HepG2 (cell line): ENCODE measurements around the gene PROS1. TPM values are rescaled to one million over a fixed set of nuclear protein-coding genes. Genes with fewer than 3 reads are reported as not detected.

Experiments
- ATRX ChIP-seq: sonication (generic); formaldehyde crosslinking; IDR thresholded peaks from 2 replicates; pipeline ENCODE4 v1.4.0; 2020; ENCODE audit warnings: missing genetic modification reagents, borderline replicate concordance
- EHMT2 ChIP-seq: fragments of 200-600 bp; sonication (generic); IDR thresholded peaks from 2 replicates; pipeline ENCODE4 v1.7.0; 2017; ENCODE audit warnings: antibody characterized with exemption, low read depth, low read length, borderline replicate concordance
- HNRNPLL ChIP-seq: fragments of 200-400 bp; formaldehyde crosslinking; IDR thresholded peaks from 2 replicates; pipeline ENCODE4 v1.6.1; 2017; ENCODE audit warnings: mild to moderate bottlenecking, low read depth, low read length; ENCODE audit not compliant: poor library complexity, severe bottlenecking
- HOXA5 ChIP-seq: sonication (generic); formaldehyde crosslinking; IDR thresholded peaks from 2 replicates; pipeline ENCODE4 v1.4.0; 2020; ENCODE audit warnings: missing genetic modification reagents
- MTA3 ChIP-seq: sonication (generic); formaldehyde crosslinking; IDR thresholded peaks from 2 replicates; pipeline ENCODE4 v1.4.0; 2020; ENCODE audit warnings: missing genetic modification reagents
- NFYB ChIP-seq: sonication (generic); formaldehyde crosslinking; IDR thresholded peaks from 2 replicates; pipeline ENCODE4 v1.4.0; 2020; ENCODE audit warnings: missing genetic modification reagents
- POLR2AphosphoS2 ChIP-seq: IDR thresholded peaks from 2 replicates; pipeline ENCODE4 v1.6.1; 2011; ENCODE audit warnings: low read depth, low read length, improper control_type of control experiment
- PRMT3 ChIP-seq: sonication (generic); formaldehyde crosslinking; IDR thresholded peaks from 2 replicates; pipeline ENCODE4 v1.8.1; 2022; ENCODE audit warnings: low read depth, mild to moderate bottlenecking, moderate library complexity, missing genetic modification reagents, borderline replicate concordance
- RCOR2 ChIP-seq: IDR thresholded peaks from 2 replicates; pipeline ENCODE4 v1.6.1; 2016; ENCODE audit warnings: missing biosample characterization, missing genetic modification reagents
- SATB2 ChIP-seq: sonication (generic); formaldehyde crosslinking; IDR thresholded peaks from 2 replicates; pipeline ENCODE4 v1.5.0; 2020; ENCODE audit warnings: missing genetic modification reagents
- YEATS4 ChIP-seq: sonication (generic); formaldehyde crosslinking; IDR thresholded peaks from 2 replicates; pipeline ENCODE4 v1.4.0; 2020; ENCODE audit warnings: missing genetic modification reagents, borderline replicate concordance
- ZFAT ChIP-seq: sonication (generic); formaldehyde crosslinking; conservative IDR thresholded peaks from 2 replicates; pipeline ENCODE4 v1.8.1; 2023; ENCODE audit warnings: missing genetic modification reagents, inconsistent platforms
- ZFP36L2 ChIP-seq: sonication (generic); formaldehyde crosslinking; IDR thresholded peaks from 2 replicates; pipeline ENCODE4 v1.4.0; 2020; ENCODE audit warnings: missing genetic modification reagents
- ZNF138 ChIP-seq: sonication (generic); formaldehyde crosslinking; IDR thresholded peaks from 2 replicates; pipeline ENCODE4 v1.5.0; 2020; ENCODE audit warnings: mild to moderate bottlenecking, low read depth, missing genetic modification reagents
- ZNF24 ChIP-seq: fragments of 450-650 bp; IDR thresholded peaks from 2 replicates; pipeline ENCODE4 v1.6.1; 2017; ENCODE audit warnings: antibody characterized with exemption, mild to moderate bottlenecking
- ZNF281 ChIP-seq: sonication (generic); formaldehyde crosslinking; IDR thresholded peaks from 2 replicates; pipeline ENCODE4 v1.4.0; 2020; ENCODE audit warnings: missing genetic modification reagents, borderline replicate concordance
- ZNF414 ChIP-seq: sonication (generic); formaldehyde crosslinking; IDR thresholded peaks from 2 replicates; pipeline ENCODE4 v1.5.0; 2020; ENCODE audit warnings: missing genetic modification reagents
- ZNF432 ChIP-seq: sonication (generic); formaldehyde crosslinking; IDR thresholded peaks from 2 replicates; pipeline ENCODE4 v1.5.0; 2020; ENCODE audit warnings: missing genetic modification reagents, mild to moderate bottlenecking, borderline replicate concordance
- ZSCAN29 ChIP-seq: sonication (generic); formaldehyde crosslinking; conservative IDR thresholded peaks from 2 replicates; pipeline ENCODE4 v1.4.0; 2020; ENCODE audit warnings: mild to moderate bottlenecking, missing genetic modification reagents
- polyA plus RNA-seq, 8 experiments: library from polyadenylated mRNA; depleted of rRNA in 3 of 8; stranded (reverse) in 7 of 8; unstranded in 1 of 8; fragments of >200 nt; fragmentation: Illumina TruSeq in 4 of 8; extraction: Trizol in 4 of 8; gene quantifications; 2 replicates each; pipeline versions ENCODE4 v1.2.1 to v1.2.3, GENCODE V29; 2011 to 2016; ENCODE audit warnings: low read depth in 4 of 8, missing spikeins in 1 of 8, mixed read lengths in 1 of 8; ENCODE audit not compliant: insufficient read depth in 1 of 8
- total RNA-seq, 5 experiments: library from RNA; depleted of rRNA; stranded (reverse); fragments of >200 nt; fragmentation: Illumina TruSeq; extraction: Trizol; gene quantifications; 2 replicates each; pipeline ENCODE4 v1.2.3, GENCODE V29; 2016; ENCODE audit warnings: low read depth in 1 of 5
- TF ChIP-seq, protein P1 (sequence below), 2 experiments: sonication (generic) in 1 of 2; formaldehyde crosslinking in 1 of 2; IDR thresholded peaks; 2 replicates each; pipeline versions ENCODE4 v1.5.1 to v1.6.1; 2011 to 2020; ENCODE audit warnings: borderline replicate concordance in 1 of 2, low read depth in 1 of 2, low read length in 1 of 2, mild to moderate bottlenecking in 1 of 2, missing genetic modification reagents in 1 of 2, moderate library complexity in 1 of 2
- TF ChIP-seq, protein P2 (sequence below): sonication (generic); formaldehyde crosslinking; IDR thresholded peaks from 2 replicates; pipeline ENCODE4 v1.8.1; 2023; ENCODE audit warnings: mild to moderate bottlenecking, inconsistent platforms, moderate library complexity, missing genetic modification reagents, borderline replicate concordance

PROS1 gene
- total and polyA plus RNA-seq, 2 of the 13 experiments (the other 11 are each of a cell fraction or from before 2014, with no cell fraction given), result 63.8 to 76.8 TPM

GRCh38 chr3:93973131-93974126, at the start of gene PROS1 (continued):
- TF ChIP-seq ZNF24 (no peak), ZNF138 (no peak), ZNF432 (CRISPR knock-in tag) (no peak), YEATS4 (CRISPR knock-in tag) (peak; percentile 85; the same call in 1 of the 2 replicates), HOXA5 (CRISPR knock-in tag) (no peak; the same call in 1 of the 2 replicates), PRMT3 (peak; percentile 68; the same call in 1 of the 2 replicates), HNRNPLL (peak; percentile 87), ATRX (CRISPR knock-in tag) (no peak), ZFP36L2 (CRISPR knock-in tag) (no peak), ZNF414 (0 out of 2 replicates have a peak, but pooled peaks have one; percentile 70), RCOR2 (no peak), ZFAT (CRISPR knock-in tag) (no peak), POLR2AphosphoS2 (no peak), EHMT2 (no peak), SATB2 (CRISPR knock-in tag) (no peak), ZNF281 (CRISPR knock-in tag) (peak; percentile 97), MTA3 (CRISPR knock-in tag) (no peak), NFYB (CRISPR knock-in tag) (no peak), ZSCAN29 (CRISPR knock-in tag) (no peak; the same call in 1 of the 2 replicates)
- TF ChIP-seq, protein P1, sequence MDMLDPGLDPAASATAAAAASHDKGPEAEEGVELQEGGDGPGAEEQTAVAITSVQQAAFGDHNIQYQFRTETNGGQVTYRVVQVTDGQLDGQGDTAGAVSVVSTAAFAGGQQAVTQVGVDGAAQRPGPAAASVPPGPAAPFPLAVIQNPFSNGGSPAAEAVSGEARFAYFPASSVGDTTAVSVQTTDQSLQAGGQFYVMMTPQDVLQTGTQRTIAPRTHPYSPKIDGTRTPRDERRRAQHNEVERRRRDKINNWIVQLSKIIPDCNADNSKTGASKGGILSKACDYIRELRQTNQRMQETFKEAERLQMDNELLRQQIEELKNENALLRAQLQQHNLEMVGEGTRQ (IDR thresholded peaks at IDR 0.05; ENCODE audit: low read depth, low read length), result no peak
- TF ChIP-seq, protein P1 (CRISPR knock-in tag; IDR thresholded peaks at IDR 0.05; ENCODE audit: borderline replicate concordance), result no peak
- TF ChIP-seq, protein P2, sequence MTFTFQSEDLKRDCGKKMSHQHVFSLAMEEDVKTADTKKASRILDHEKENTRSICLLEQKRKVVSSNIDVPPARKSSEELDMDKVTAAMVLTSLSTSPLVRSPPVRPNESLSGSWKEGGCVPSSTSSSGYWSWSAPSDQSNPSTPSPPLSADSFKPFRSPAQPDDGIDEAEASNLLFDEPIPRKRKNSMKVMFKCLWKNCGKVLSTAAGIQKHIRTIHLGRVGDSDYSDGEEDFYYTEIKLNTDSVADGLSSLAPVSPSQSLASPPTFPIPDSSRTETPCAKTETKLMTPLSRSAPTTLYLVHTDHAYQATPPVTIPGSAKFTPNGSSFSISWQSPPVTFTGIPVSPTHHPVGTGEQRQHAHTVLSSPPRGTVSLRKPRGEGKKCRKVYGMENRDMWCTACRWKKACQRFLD (CRISPR knock-in tag), result peak; percentile 51; the same call in 1 of the 2 replicates
